OCI-LY1 (cell line): ENCODE measurements around the gene TMPRSS11A.

Experiments used
- CTCF ChIP-seq: fragments of 200-600 bp; sonication (generic), shearing (Covaris generic); IDR thresholded peaks from 2 replicates; pipeline ENCODE4 v1.5.1; 2017; ENCODE audit warnings: mild to moderate bottlenecking, antibody characterized with exemption, low read length, moderate library complexity, mixed read lengths
- EZH2 ChIP-seq: fragments of 200-600 bp; sonication (generic), shearing (Covaris generic); IDR thresholded peaks from 2 replicates; pipeline ENCODE4 v1.8.0; 2017; ENCODE audit warnings: borderline replicate concordance, mixed run types, mild to moderate bottlenecking, antibody characterized with exemption, low read length, moderate library complexity, mixed read lengths

- TF ChIP-seq CTCF (no peak), EZH2 (no peak)
These were observed 25.7 kb upstream of the TMPRSS11A start for GRCh38 chr4:67988991-67989390.
